PFSK-1 (cell line): ENCODE data around the gene LEMD2.

Experiments used
- FOXP2 ChIP-seq: optimal IDR thresholded peaks from 2 replicates; pipeline ENCODE3; 2011; ENCODE audit warnings: borderline replicate concordance, control low read depth, inconsistent platforms; ENCODE audit not compliant: insufficient read depth; ENCODE audit errors: extremely low read length, extremely low read depth
- POLR2AphosphoS5 ChIP-seq: IDR thresholded peaks from 2 replicates; pipeline ENCODE4 v1.6.1; 2012; ENCODE audit warnings: low read depth, mild to moderate bottlenecking, control low read depth, low read length, moderate library complexity
- SIN3A ChIP-seq: IDR thresholded peaks from 2 replicates; pipeline ENCODE4 v1.6.1; 2012; ENCODE audit warnings: mild to moderate bottlenecking, low read length, moderate library complexity, borderline replicate concordance; ENCODE audit not compliant: insufficient read depth
- TAF1 ChIP-seq: IDR thresholded peaks from 2 replicates; pipeline ENCODE4 v1.6.1; 2012; ENCODE audit warnings: low read length, control low read depth, borderline replicate concordance; ENCODE audit not compliant: insufficient read depth

DNA sequence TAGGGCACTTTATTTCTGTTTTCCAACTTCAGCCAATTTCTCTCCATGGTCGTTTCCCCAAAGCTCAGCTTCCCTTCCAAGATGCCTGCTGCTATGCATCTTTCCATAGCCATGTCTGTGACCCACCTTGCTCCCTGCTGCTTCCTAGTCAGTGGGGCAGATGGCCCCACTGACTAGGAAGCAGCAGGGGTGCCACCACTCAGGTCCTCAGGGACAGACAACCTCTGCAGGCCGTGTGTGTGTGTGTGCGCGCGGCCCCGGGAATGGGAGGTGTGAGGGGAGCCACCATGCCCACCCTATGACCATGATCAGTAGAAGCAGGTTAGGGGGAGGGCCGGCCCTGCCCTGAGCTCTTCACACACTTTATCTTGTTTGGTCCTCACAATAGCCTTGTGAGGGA lies 39.5 kb downstream of the LEMD2 start:
- TF ChIP-seq POLR2AphosphoS5 (no peak), FOXP2 (no peak), SIN3A (no peak), TAF1 (no peak)
